C4-2B (cell line): ENCODE measurements around the gene ARHGAP21.

ENCODE experiments used
- ZFX ChIP-seq: fragments of 450-650 bp; IDR thresholded peaks from 2 replicates; pipeline ENCODE4 v1.6.1; 2017
- TF ChIP-seq, protein P1 (sequence below): fragments of 450-650 bp; conservative IDR thresholded peaks from 2 replicates; pipeline ENCODE4 v1.5.1; 2017; ENCODE audit warnings: mild to moderate bottlenecking

DNA sequence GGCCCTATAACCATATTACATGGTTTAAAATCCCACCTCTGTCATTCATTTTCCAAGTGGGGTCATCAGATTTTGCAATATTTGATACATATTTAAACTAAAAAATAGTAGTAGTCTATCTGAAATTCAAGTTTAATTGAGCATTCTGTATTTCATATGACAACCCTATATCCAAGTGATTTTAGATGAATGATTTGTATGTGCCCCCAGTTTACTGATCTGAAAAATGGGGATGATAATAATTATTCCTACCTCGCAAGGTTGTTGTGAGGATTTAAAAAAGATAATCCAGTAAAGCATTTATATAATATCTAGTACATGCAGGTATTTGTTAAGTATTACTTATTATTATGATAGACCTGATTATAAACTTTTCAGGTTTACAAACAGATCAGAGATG lies 84.6 kb downstream of the ARHGAP21 start:
- TF ChIP-seq, protein P1, sequence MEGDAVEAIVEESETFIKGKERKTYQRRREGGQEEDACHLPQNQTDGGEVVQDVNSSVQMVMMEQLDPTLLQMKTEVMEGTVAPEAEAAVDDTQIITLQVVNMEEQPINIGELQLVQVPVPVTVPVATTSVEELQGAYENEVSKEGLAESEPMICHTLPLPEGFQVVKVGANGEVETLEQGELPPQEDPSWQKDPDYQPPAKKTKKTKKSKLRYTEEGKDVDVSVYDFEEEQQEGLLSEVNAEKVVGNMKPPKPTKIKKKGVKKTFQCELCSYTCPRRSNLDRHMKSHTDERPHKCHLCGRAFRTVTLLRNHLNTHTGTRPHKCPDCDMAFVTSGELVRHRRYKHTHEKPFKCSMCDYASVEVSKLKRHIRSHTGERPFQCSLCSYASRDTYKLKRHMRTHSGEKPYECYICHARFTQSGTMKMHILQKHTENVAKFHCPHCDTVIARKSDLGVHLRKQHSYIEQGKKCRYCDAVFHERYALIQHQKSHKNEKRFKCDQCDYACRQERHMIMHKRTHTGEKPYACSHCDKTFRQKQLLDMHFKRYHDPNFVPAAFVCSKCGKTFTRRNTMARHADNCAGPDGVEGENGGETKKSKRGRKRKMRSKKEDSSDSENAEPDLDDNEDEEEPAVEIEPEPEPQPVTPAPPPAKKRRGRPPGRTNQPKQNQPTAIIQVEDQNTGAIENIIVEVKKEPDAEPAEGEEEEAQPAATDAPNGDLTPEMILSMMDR, result no peak
- TF ChIP-seq ZFX, result no peak
